GM19468 (cell line): ENCODE data around the gene UNC13D.

ENCODE experiments used
- ATAC-seq: cut with Tn5 transposase; IDR thresholded peaks from one replicate; pipeline ENCODE4 v1.9.1; 2021; ENCODE audit warnings: mild to moderate bottlenecking, moderate library complexity, moderate number of reproducible peaks; ENCODE audit not compliant: unreplicated experiment; ENCODE audit errors: extremely low read depth

Gene UNC13D

DNA sequence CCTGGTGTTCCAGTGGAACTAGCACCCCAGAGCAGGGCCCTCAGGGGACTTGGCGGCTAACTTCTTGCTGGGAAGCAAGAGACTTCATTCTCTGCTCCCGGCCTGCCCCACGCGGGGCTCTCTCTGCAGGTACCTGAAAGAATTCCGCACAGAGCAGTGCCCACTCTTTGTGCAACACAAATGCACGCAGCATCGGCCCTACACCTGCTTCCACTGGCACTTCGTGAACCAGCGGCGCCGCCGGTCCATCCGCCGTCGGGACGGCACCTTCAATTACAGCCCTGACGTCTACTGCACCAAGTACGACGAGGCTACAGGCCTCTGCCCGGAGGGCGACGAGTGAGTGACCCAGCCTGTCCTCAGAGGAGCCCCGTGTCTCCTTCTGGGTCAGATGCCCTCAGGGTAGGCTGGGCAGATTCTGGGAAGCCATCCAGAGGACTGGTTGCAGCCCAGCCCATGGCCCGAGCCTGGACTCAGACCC, 34.5 kb downstream of the UNC13D start:
- ATAC-seq: no peak

DNA sequence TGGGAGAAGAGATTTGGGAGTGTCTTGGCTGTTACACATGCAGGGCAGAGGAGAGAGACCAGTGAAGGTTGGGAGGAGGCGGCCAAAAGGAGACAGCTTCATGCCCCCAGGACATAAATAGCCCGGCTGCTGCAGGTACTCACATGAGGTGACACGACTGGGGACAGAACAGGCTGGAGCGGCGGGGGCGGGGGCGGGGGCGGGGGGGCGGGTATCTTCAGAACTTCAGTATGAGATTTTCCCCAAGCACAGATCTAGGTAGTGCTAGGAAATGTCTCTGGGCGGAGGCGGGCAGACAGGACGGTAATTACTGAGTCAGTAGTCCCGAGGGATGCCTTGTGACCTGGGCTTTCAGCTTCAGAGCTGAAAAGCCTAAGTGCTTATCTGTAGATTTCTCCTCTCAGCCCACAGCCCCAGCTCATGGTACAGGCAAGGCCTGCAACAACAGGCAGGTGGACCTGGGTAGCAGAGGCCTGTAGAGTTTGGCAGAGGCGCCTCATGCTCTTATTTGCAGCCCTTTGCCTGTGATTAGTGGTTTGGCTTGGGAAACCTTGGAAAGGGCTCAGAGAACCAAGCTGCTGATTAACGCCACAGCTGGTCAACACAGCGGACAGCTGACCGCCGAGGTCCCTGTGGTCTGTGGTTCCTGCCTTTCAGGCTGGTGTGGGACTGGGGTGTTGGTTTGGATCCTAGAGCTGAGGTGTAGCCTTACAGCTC, 35.1 kb downstream of the UNC13D start:
- no peak for ATAC-seq

DNA sequence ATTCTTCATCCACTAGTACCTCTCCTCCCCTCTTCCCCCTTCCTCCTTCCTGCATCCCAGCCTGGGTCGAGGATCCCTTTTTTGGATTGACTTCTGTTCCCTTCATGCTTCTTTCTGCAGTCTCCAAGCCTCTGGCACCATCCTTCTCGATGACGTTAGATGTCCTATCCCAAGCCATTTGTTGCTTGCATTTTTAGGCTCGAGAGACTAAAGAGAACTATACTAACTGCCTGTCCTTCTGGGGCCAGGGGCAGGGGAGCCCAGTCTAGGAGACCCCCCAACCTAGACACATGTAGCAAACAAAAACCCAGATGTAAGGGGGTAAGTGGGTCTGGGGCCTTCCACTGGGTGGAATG, 35.7 kb downstream of the UNC13D start:
- no peak for ATAC-seq

DNA sequence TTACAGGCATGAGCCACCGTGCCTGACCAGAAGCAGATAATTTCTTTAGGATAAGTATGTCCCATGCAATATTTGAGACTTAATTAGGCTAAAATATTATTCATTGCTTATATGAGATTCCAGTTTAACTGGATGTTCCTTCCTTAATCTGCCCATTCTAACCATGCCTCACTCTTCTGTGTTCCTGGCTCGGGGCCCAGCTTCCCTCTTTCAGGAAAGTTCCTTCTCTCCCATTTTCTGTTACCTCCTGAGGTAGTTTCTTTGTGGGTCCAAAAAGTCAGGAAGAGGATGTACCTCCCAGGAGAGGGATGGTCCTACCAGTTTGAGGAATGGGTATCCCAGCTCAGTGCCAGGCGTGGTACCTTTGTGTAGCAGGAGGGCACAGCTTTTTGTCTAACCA, 36.3 kb downstream of the UNC13D start:
- no peak for ATAC-seq

DNA sequence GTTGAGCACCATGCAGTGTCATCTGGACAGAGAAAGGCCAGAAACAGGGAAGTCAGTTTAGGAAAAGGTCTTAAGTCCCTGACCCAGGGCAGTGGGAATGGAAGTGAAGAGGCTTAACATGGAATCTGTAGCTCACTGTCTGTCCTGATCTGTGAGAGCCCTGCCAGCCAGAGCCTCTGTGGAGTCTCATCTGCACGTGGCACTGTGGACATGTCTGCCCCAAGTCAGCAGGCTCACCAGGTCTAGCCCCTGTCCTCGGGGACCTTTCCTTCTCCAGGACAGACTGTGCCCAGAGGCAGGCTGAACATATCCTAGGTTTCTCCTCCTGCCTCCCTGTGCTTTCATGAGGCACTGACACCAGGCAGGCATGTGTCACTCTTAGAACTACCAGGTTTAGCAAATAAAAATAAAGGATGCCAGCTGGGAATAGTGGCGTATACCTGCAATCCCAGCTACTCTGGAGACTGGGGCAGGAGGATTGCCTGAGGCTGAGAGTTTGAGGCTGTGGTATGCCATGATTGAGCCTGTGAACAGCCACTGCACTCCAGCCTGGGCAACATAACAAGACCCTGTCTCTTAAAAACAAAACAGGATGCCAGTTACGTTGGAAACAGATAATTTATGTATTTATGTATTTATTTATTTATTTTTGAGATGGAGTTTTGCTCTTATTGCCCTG, 37.2 kb downstream of the UNC13D start:
- ATAC-seq: no peak

DNA sequence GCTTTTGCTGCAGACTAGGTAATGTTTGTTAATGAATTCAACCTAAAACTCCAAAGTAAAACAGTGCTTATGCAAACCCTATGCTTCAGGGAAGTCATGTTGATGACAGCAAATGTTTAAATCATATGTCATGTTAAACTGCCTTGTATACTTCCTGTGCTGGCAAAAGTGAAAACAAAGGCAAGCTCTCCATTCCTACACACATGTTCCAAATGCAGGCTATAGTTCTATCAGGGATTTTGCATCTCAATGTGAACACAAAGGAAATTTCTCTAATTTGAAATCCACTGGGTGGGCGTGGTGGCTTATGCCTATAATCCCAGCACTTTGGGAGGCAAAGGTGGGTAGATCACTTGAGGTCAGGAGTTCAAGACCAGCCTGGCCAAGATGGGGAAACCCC, 40.3 kb downstream of the UNC13D start:
- ATAC-seq: no peak

DNA sequence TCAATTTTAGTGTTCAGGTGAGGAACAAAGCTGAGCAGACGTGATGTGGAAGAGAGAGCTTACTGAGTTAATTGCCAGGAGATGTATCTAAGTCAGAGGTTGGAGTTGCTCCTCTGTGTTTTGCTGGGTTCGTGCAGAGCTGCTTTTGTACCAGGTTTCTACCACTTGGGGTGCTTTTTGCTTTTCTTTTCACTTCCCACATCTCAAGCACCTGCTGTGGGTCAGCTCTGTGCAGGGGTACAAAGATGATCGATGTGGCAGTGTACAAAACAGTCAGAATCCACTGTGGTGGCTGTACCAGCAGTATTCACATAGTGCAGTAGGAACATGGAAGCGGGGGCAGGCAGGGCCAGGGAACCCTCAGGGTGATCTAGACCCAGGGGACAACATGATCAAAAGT, 44.8 kb downstream of the UNC13D start:
- no peak for ATAC-seq

DNA sequence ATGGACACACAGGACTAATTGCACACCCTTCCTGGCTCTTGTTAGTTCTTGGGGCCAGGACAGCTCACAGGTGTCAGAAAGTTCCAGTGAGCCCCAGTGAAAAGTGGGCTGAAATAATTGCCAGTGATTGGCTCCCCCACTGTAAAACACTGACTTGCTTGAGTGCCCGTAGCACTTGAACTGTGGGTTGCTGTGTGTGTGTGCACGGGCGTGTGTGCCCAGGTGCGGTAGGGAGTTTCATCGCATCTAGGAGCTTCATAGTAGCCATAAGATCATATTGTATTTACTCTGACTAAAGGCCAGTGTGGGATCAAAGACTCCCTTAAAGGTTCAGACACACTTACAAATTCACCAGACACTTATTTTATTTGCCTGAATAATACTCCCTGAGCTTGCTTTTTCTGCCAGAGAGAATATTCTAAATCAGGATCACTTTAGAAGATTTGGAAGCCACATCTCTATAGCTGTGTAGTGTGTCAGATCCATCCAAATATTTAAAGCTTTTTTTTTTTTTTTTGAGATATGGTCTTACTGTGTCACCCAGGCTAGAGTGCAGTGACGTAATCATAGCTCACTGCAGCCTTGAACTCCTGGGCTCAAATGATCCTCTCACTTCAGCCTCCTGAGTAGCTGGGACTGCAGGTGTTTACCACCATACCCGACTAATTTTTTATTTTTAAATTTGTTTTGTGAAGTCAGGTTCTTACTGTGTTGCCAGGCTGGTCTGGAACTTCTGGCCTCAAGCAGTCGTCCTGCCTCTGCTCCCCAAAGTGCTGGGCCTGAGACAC, 48.2 kb downstream of the UNC13D start:
- ATAC-seq: no peak

DNA sequence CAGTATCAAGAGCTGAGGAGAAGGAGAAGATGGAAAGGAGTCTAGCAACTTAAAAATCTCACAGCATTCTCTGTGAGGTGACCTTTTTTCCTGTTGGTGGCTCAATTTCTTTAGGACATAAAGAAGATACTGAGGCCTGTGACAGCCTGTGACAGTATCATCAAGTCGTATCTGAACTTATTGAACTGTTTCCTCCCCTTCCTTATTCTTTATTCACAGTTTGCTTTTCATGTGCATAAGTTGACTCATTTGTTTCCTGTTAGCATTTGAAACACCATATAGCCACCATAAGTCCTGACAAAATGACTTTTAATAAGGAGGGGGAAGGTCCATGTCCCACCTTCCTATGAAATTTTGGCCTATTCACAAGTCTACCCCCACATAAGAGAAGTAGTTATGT, 50.7 kb downstream of the UNC13D start:
- ATAC-seq: no peak

DNA sequence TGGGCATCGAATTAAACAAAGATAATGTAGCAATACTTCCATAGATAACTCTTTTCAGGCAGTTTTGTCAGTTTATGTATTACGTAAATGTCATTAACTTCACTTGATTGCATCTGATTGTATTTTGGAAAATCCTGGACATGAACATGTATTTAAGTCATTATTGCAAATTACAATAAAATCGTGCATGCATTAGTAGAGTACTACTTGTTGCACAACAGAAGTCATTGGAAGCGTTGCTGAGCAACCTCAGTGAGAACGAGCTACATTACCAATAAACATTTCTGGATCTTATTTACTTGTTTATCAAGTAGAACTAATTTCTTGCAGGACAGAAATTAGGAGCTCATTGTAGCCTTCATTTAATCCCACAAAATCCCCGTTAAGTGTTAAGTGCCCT, 53.0 kb downstream of the UNC13D start:
- ATAC-seq: no peak

DNA sequence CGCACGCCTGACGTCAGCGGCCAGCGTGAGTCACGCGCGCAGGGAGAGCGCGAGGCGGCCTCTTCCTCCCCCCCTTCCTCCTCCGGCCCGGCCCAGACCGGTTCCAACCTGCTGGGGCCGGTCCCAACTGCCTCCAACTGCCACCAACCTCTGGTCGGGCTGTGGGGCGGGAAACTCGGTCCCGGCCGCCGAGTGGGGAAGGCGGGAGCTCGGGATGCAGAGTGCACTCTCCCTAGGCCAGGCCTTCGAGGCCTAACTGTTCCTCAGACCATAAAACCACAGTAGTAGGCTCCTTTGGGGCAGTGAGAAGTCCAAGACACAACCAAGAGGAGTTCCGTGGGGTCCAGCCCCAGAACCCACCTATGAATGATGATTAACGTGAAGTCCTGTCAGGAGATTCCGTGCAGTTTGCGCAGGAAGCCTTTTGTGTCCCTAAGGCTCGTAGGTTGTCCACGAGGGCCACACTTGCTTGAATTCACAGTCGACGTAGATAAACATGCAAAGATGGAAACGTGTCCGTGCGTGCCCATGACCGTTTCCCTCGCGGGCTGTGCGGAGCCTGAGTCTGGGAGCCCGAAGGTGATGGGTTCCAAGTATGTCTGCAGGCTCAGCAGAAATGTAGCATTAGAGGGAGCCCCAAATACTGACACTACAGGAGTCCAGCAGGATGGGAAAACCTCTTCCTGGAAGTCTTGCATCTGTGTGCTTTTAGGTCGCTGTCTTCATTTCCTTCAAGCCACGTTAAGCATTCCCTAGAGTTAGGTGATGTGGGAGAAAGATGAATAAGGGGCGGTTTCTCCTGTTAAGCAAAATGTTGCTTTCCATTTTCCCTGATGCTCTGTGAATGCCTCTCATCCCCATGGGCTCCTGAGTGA, 59.0 kb downstream of the UNC13D start:
- peak; percentile 23 for ATAC-seq

DNA sequence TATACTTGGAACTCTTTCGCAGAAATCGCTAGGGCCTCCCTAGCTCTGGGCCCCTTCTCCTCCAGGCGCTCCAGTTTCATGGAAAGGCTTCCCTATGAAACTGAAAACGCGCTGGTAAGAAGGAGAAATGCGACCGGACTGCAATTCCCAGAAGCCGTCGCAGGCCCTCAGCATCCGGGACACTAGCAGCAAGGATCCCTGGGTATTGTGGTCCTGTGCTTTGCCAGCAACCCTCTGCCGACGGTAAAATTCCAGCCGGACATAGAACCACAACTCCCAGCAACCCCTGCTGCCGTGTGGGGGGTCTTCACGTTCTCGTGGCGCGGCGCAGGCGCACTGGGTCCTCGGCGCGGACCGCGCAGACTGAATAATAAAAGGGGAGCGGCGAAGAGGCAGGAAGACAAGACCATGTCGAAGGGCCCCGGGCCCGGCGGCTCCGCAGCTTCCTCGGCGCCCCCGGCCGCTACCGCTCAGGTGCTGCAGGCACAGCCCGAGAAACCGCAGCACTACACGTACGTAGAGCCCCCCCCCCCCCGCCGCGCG, 59.7 kb downstream of the UNC13D start, which contains the start of gene UNK:
Gene UNK, plus strand, starts transcription at position 334 of the 543 bp plus-strand sequence. Its CDS starts 75 bp downstream, at position 409.
- ATAC-seq: peak; percentile 36

DNA sequence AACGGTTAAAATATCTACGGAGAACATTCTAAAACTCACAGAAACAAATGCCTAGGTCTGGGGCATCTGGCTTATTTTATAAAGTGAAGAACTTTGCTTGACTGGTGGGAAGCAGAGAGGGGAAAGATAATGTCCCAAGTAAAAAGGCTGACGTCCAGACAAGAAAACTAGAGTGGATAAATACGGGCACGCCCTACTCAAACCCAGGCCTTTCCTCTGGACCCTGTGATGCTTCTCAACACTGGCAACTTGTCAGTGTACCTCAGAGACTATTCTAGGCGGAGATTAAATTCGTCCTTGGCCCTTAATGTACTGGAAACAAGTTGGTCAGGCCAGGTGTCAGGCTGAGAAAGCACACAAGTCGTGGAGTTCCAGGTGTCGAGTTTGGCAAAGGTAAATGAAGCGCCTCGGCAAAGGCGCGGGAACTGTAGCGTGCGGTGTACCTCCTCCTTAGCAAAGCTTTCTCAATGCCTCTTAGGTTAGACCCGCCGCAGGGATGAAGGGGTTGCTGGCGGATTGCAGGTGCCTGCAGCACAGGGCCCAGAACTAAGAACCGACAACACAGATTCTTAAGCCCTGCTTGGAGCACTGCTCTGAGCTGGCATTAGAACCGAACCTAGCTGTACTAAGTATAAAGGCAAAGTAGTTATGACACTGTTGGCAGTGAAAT, 60.3 kb downstream of the UNC13D start:
- no peak for ATAC-seq

DNA sequence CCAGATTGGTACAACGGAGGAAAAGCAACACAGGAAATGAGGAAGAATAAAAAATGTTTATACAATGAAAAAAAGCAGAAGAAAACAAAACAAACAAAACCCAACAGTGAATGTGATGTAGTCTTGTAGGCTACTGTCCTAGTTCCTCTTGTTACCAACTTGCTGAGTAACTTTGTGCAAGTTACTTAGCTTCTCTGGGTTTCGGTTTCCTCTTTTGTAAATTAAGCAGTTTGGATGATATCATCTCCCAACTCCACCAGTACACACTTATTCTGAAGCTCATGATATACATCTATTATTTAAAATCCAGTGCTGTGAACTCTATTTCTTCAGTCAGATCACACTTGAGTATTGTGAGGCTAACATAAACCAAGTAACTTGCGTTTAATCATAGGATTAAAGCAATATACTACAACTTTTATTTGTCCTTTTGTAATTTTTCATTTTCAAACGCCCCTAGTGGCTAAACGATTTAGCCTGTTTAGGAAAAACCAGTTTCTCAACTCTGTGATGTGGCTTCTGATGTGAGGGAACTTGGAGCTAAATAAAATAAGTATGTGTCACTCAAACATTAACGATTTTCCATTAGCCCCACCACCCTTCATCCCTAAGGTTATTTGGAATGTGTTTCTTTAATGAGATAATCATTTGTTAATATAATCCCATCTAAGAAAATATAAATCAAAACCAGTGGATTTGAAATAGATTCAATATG, 61.0 kb downstream of the UNC13D start:
- no peak for ATAC-seq

DNA sequence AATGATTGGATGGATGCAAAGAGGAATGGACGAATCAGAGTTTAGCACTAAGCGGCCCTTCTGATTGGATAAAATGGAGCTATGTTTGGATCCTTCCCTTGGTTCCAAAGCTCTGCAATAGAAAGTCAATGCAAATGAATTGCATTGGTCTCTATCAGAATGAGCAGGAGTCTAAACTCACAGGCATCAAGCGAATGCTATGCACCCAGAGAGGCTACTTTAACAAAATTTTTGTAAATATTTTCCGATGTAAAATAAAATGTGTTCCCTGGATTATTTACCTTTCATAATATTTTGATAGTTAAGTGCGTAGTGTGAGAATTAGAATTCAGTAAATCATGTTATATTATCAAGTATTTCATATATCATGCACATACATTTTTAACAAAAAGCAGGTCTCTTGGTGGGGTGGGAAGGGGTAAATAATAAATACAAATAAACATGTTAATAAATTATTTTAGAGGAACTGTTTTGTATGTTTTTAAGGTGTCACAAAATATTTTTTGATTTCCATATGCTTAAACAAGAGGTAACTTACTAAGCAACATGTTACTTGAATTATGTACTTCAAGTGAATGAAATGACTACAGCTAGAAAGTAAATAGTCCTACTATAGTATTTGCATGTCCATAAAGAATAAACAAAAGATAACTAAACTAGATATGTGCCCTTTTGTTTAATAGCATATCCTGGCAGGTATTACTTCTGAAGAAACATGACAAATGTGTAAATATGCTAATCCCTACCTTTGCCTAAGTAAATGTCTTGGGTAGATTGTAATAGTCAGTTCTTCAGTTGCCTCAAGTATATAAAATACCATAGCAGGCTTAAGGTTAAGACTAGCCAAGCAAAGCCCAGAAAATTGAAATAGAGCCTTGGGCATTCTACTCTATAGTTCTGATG, 64.0 kb downstream of the UNC13D start:
- ATAC-seq: no peak

DNA sequence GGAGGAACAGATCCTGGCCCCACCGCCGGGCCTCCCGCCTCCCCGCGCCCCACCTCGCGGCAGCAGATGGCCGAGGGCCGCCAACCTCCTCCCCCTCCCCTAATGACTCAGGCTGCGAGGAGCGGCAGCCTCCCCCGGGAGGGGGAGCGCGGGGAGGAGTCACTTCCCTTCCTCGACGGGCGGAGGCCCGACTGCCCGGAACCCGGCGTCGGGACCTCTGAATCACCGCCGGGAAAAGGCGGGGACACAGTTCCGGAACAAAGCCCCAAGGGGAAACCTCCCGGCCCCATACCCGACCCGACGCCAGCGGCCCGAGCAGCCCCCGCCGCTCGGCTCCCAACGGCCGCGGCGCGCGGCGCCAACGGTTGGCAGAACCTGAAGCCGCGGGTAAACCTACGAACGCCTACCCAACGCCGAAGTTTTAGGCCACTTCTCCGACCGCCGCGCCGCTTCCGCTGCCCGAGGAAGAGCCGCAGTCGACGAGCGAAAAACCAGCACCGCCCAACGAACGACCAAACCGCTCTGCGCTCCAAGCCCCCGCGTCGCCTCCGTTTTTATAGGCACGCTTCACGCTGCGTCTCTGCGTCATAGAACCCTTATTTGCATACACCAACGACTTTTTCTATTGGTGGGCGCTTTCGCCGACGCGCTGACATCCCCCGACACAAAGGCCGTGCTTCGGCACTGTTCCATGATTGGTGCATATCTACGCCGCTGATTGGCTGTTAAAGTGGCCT, 64.8 kb downstream of the UNC13D start:
- ATAC-seq: peak; percentile 47

DNA sequence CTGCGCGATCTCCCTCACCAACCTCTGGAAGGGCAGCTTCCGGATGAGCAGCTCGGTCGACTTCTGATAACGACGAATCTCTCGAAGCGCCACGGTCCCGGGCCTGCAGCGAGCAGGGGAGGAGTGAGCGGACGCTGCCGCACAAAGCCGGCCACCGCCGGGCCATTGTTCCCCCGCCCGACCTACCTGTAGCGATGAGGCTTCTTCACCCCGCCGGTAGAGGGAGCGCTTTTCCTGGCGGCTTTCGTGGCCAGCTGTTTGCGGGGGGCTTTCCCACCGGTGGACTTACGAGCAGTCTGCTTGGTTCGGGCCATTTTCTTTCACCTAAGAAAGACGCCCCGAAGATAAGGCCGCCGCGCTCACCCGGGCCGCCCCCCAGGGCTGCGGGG, 65.3 kb downstream of the UNC13D start:
- no peak for ATAC-seq
